Anterior cingulate cortex (tissue), 58 donors: ENCODE data around the gene DLG2.
A peak's percentile ranks its signal among the peaks of the same experiment; 100 is the strongest.
"Not testable (repeated sequence)": the region's sequence is repeated elsewhere in the genome, so short reads cannot be mapped to it uniquely, and the experiment has no call there.

ENCODE experiments used
- DNase-seq, 58 donors: peaks; one replicate each; lab custom pipeline; 2025; lab: John Stamatoyannopoulos, UW

DLG2 gene

DNA sequence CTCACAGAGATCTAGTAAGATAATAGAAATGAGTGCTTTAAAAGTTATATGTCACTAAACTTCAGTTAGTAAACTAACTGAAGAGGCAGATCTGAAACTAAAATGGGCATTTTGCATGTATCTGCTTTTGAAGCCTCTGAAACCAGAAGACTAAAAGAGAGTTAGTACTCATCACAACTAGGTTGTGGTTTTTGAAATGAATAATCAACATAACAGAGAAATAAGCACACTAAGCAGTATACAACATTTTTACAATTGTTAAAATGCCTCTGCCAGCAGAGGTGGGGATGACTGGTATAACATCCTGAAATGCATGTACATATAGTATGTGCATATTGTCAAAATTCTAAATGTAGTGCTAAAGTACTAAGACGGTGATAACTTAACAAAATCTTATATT is 564.5 kb downstream of the DLG2 start:
- DNase-seq = no peak

GRCh38 chr11:85052636-85053035 is 574.5 kb downstream of the DLG2 start:
- no peak for DNase-seq

DNA sequence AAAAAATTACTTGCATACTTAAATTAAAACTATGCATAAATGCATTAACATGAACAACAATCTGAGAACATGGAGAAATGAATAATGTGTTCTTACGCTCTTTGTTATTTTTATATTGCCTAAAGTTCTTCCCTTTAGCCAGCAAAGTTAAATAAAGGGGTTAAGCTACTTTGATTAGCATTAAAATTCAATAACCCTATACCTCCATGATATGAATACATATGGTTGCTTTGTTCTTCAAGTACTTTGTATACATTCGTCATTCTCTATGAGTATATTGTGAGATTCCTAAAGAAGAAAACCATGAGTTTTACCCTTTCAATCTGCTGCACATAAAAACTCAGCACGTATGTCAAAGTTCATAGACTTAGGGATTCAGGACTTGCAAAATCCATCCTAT is 578.3 kb downstream of the DLG2 start:
- DNase-seq = no peak

GRCh38 chr11:85045716-85046115 is 581.4 kb downstream of the DLG2 start:
- no peak for DNase-seq

GRCh38 chr11:85044911-85045310 is 582.2 kb downstream of the DLG2 start:
- no peak for DNase-seq

DNA sequence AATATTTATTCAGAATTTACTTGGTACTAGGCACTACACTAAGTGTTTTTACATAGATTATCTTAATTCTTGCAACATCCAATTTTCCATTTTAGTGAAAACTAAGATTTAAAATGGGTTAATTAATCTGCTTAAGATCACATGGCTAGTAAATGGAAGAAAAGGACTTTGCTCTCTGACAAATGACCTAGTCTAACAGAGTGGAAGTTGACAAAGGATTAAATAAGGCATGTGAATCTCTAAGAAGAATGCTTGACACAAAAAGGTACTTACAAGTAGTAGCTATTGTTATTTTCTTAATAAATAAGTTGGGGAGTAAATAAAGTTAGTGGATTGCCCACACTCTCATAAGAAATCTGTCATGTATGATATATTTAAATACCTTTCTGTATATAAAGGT is 584.8 kb downstream of the DLG2 start:
- no peak for DNase-seq

DNA sequence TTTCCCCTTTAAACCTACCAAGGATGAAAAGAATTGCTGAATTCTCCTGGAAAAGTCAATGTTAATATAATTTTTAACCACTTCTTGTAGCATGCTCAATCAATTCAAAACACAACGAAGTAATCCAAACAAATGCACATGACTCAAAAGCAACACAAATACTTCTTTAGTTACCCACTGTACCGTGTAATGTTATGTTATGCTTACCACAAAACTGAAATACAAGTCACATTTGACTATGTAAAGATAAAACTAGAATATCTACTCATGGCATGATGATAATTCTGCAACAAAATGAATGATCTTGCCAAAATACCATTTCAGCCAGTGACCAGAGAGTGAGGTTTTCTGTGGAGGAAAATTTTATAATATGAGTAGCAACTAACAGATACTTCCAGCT is 587.0 kb downstream of the DLG2 start:
- DNase-seq = no peak

GRCh38 chr11:85029964-85030363 is 597.2 kb downstream of the DLG2 start:
- no peak for DNase-seq

DNA sequence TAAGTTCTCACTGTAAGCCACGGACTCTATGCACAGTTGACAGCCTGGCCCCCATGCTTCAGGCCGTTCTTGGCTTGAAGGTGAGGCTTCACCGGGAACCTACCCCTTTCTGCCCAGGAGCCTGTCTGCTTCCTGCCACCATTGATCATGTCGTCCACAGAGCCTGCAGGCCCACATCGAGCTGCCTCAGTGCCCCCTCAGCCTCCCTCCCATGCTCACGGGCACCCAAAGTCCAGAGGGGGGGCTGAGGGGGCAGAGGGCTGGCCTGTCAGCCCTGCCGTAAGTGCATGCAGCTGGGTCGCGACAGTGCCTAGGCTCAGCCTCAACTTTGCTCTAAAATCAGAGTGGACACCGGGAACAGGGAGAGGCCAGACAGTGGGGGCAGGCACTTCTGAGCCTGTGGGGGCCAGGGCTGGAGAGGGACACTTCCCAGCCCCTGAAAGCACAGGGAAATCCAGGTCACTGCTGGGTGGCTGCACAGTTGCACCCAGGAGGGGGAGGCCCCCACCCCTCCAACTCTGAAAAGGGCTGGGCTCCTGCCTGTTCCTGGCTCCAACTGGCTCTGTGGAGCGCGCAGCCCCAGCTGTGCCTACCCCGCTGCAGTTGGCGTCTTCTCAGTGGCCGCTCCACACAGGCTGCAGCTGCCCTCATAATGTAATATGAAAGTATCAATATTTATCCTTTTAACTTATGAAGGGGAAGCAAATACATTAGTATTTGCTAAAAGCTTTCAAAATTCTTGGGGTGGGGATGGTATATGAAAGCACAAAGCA is 598.6 kb downstream of the DLG2 start:
- DNase-seq = no peak

DNA sequence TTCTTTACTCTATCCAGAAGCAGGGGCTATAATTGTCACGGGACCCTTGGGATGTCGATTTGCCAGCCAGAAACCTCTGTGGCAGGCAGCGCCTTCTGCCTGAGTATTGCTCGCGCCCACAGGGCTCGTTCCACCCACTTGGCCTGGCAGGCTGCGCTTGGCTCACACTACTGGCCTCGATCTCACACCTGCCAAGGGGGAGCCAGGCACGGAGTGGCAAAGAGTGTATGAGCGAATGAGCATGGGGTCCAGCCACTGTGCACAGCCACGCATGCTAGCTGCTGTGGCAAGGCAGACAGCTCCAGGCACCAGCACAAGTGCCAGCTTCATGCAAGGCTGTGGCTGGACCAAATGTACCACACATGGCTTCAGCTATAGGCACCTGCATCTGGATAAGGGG is 599.8 kb downstream of the DLG2 start:
- DNase-seq = peak in 1 of 58 donors; percentile 0

DNA sequence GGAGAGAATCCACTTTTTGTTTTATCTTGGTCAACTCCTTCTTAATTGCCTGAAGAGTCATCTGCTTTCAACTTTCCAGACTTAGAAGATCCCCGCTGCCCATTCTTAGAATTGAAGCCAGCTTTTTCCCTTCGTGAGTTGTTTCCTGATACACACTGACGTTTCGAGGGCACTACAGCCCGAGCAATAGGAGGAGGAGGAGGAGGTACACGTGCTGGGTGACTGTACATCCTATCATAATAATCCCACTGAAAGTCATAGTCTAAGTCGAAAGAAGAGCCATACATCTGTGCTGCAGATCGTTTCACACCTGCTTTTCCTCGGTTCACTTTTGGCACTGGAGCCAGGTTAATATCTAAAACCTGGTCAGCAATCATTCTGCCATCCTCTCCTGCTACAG is 606.1 kb downstream of the DLG2 start:
- no peak for DNase-seq

DNA sequence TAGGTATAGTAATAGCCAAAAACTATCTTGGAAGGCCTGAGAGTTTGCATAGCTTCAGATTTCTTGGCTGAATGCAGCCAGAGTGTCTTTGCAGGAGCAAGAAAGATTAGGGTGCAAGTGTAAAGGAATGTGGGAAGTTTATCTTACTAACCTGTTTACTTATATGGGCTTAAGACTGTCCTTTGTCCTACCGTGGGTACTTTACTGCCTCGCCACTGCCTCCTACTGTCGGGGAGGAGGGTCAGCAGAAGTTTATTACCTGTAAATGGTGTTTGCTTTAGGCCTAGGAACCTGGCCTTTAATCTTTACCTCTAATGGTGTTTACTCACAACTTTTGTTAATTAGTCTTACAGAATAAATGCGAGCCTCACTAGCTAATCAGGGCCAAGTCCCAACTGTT is 633.8 kb downstream of the DLG2 start:
- no peak for DNase-seq

- DNase-seq = no peak
Observed at GRCh38 chr11:84990141-84990540, 637.0 kb downstream of the DLG2 start.

DNA sequence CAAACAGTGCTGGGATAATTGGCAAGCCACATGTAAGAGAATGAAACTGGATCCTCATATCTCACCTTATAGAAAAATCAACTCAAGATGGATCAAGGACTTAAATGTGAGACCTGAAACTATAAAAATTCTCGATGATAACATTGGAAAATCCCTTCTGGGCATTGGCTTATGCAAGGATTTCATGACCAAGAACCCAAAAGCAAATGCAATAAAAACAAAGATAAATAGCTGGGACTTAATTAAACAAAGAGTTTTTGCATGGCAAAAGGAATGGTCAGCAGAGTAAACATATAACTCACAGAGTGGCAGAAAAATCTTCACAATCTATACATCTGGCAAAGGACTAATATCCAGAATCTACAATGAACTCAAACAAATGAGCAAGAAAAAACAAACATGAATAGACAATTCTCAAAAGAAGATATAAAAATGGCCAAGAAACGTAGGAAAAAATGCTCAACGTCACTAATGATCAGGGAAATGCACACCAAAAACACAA is 639.4 kb downstream of the DLG2 start:
- DNase-seq = not testable (repeated sequence)

GRCh38 chr11:84981301-84981700 is 645.8 kb downstream of the DLG2 start:
- DNase-seq = no peak

DNA sequence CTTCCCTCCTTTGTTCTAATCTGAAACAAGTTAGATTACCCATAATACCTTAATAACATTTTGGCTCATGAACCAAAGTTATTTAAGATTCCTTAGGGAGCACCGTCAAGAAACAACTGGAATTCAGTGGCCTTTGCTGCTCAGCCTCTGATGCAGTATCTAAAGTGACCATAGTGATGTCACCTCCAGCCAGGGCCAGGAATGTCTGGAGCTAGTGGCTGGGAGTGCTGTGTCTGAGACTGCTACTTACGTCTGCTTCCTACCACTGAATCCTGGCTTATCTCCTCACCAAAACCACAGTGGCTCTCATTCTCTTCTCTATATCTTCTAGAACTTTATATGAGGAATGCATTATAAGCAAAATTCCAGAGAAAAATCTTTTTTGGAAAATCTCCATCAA is 658.0 kb downstream of the DLG2 start:
- DNase-seq = no peak

DNA sequence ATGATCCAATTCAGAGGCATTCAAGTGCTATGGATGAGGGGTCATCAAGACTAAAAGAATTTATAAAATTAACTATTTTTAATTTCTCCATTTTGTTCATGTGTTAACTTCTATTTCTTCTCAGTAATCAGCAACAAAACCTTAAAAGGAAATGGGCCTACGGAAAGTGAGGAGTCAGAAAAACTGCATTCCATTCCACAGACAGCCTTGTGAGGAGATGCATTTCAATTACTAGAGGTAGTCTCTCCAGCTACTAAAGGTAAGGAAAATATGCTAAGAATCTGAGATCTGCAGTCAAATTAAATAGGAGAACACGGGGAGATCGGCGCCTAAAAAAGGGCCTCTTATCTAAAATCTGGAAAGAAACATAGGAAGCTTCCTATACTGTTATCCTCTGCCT is 661.7 kb downstream of the DLG2 start:
- no peak for DNase-seq

DNA sequence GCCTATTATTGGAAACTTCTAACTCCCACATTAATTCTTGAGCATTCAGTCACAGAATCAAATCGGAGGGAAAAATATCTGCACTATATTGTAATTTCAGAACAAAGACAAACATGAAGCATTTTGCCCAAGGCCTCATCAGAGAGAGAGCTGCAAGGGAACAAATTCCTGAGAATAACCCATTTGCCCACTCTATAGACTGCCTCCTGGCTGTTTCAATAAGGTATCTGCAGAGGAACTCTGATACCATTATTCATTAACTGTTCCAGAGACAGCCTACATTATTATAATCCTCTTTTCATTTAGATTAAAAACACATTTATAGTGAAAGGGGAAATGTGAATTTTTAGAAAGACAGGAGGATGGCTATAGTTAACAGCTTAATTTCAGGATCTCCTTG is 663.9 kb downstream of the DLG2 start:
- DNase-seq = no peak

- no peak for DNase-seq
Observed at GRCh38 chr11:84962018-84962417, 665.1 kb downstream of the DLG2 start.

DNA sequence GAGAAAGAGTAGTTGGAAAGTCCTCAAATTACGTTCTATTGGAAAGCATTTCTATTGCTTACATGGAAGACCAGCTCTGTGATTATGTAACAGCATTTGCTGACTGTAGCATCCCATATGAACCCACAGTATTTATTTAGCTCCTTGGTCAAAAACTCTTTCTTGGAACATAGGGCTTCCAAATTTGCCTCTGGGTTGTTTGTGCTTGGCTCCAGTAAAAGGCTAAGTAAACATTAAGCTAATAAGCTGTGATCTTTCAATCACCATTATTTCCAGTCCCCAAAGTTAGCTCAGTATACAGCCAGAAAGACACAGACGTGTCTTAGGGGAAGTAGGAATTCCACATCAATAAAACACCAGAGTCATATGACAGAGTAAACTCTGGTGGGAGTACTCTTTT is 668.8 kb downstream of the DLG2 start:
- DNase-seq = no peak

DNA sequence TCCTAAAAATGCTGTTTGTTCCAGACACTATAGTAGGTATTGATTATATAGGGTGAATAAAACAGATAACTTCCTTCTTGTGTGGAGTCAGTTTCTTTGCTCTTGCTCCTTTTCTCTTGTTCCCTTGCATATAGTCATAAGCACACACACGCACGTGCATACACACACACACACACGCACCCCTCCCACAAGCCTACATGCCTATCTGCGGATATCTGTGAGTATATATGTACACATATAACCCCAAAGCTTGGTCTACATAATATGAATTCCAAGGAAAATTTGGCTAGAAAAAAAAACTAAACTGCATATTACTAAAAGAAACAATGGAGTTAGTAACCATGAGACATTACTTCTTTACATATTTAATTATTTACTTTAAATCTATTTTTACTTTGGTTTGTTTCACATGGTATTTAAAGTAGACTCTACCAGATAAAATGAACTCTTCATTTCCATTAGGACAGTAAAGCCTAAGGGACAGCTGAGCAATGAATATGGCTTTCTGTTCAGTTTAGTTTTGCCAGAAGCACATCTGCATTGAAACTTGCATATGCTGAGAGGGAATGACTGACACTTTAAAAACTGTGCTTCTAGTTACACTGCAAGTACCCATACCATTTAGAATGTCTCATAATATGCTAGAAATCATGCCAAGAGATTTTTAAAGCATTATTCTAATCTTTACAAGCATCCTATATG is 676.4 kb downstream of the DLG2 start:
- no peak for DNase-seq

DNA sequence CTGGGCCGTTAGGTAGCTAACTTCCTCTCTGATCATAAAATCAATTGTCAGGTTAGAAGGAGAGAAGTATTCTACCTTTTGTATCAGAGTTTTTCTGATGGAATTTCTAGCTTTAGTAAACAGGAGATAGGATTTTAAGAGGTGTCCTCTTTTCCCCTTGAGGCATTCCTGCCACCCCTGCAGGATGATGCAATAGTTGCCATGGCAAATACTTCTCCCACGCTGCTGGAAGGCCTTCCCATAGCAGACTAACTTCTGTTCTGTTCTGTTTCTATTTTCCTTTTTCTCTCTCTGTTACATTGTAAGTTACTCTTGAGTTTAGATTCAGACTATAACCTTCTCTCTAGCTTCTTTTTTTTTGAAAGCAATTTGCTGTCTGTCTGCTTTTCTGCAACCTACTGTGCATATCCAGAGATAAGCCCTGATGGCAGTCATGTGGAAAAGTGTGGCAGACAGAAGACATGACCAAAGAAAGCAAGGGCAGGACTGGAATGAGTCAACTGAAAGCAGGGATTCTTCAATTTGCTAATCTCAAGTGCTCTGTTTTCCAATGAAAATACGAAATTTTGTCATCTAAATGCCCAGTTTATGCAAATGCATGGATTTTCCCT is 679.1 kb downstream of the DLG2 start:
- peak in 22 of 58 donors; percentile 0 to 68 (median 16) for DNase-seq
